Measurements from ENCODE around the gene LCOR. TPM values are rescaled to one million over a fixed set of nuclear protein-coding genes. Genes with fewer than 3 reads are reported as not detected.

Gene LCOR
- total RNA-seq, 1 experiment from 2014 or later = 10.5 TPM

DNA sequence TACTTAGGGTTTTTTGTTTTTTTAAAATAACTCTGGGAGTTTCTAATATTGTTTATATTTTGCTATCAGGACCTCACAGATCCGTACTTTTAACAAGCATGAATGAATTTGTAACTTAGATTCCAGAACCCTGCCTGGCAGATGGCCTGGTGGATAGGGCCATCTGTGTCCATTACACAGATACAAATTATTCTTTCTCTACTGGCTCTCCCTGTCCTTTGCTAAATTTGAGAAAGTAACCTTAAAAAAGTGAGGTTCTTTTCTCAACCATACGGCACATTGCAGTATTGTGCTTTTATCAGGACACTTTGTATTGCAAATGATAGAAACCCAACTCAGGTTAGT lies 26.6 kb downstream of the LCOR start:
- H3K4me3 ChIP-seq (ENCODE audit: low read length) = no peak overlapping the region
- H3K27ac ChIP-seq (ENCODE audit: low read length) = no peak overlapping the region
- H3K9me3 ChIP-seq (ENCODE audit: low read length) = no peaks in the 10 kb centered on the region
- H3K27me3 ChIP-seq (ENCODE audit: low read length) = no peaks in the 10 kb centered on the region
- no TSS peak for BruUV-seq (replicated peaks)
- ATAC-seq (no peak), DNase-seq (no peak)
- H4K20me1 ChIP-seq (ENCODE audit: low read length) = peaks cover 10% of the 10 kb centered on the region
- TF ChIP-seq EZH2 (IDR thresholded peaks at IDR 0.05; ENCODE audit: low read length, unreplicated experiment) = no peak
- TF ChIP-seq, protein P1, sequence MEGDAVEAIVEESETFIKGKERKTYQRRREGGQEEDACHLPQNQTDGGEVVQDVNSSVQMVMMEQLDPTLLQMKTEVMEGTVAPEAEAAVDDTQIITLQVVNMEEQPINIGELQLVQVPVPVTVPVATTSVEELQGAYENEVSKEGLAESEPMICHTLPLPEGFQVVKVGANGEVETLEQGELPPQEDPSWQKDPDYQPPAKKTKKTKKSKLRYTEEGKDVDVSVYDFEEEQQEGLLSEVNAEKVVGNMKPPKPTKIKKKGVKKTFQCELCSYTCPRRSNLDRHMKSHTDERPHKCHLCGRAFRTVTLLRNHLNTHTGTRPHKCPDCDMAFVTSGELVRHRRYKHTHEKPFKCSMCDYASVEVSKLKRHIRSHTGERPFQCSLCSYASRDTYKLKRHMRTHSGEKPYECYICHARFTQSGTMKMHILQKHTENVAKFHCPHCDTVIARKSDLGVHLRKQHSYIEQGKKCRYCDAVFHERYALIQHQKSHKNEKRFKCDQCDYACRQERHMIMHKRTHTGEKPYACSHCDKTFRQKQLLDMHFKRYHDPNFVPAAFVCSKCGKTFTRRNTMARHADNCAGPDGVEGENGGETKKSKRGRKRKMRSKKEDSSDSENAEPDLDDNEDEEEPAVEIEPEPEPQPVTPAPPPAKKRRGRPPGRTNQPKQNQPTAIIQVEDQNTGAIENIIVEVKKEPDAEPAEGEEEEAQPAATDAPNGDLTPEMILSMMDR (conservative IDR thresholded peaks at IDR 0.05; ENCODE audit: low read depth, low read length) = no peak
- TF ChIP-seq EZH2phosphoT487 (IDR thresholded peaks at IDR 0.05; ENCODE audit: borderline replicate concordance, low read length) = no peak
- H3K36me3 ChIP-seq (ENCODE audit: low read depth, low read length) = no peaks in the 10 kb centered on the region; the same call in 1 of the 2 replicates
- H3K4me1 ChIP-seq (ENCODE audit: insufficient read depth, low read length) = peaks cover 5% of the 10 kb centered on the region
- no peak overlapping the region for H3K4me2 ChIP-seq (ENCODE audit: low read length)
- CTCF ChIA-PET = no interaction called here
- H2AFZ ChIP-seq (ENCODE audit: low read length) = no peak overlapping the region
- H3K9me2 ChIP-seq (replicated peaks; ENCODE audit: low read length) = no peaks in the 10 kb centered on the region
- no peak overlapping the region for H3K9ac ChIP-seq (ENCODE audit: low read length)
- POLR2A ChIA-PET (ENCODE audit: unreplicated experiment) = no interaction called here
- intact Hi-C loops (cut with micrococcal nuclease) = no loop called here
- peaks cover 4% of the 10 kb centered on the region for H3F3A ChIP-seq (ENCODE audit: low read length, unreplicated experiment)
- H3K79me2 ChIP-seq (ENCODE audit: low read length) = peaks cover 73% of the 10 kb centered on the region

DNA sequence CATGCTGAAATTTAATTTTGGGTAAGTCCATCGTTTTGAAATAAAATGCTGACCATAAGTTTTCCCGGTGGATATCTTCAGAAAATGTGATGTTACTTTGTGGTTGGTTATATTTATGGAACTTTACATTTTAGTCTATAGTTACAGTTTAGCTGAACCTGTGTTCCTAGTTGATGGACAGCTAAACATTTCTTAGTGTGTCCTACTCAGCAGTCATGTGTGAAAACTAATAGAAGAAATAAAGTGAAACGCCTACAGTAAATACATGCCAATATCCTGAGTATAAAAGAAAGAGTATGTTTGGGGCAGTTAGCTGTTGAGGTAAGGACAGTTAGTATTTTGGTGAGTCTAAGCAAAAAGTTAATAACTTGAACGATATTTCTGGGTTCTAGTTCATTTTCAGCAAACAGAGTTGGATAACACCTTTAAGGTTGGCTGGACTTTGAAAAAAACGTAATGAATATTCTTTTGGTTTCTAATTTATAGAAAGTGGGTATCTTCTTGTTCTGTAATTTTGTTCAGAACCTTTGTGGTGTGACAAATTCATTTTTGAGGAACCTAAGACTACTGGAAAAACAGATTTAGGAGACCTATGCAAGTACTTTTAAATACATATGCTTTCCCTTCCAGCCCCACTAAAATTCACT lies 28.7 kb downstream of the LCOR start:
- TF ChIP-seq, protein P1 (conservative IDR thresholded peaks at IDR 0.05; ENCODE audit: low read depth, low read length) = no peak
- TF ChIP-seq EZH2 (IDR thresholded peaks at IDR 0.05; ENCODE audit: low read length, unreplicated experiment) (no peak), EZH2phosphoT487 (IDR thresholded peaks at IDR 0.05; ENCODE audit: borderline replicate concordance, low read length) (no peak)
- ChIA-PET POLR2A (ENCODE audit: unreplicated experiment) (no interaction called here), CTCF (no interaction called here)
- BruUV-seq (replicated peaks) = no TSS peak
- no peak for ATAC-seq
- Histone ChIP-seq H3K4me1 (ENCODE audit: insufficient read depth, low read length) (peaks cover 20% of the 10 kb centered on the region), H3F3A (ENCODE audit: low read length, unreplicated experiment) (peaks cover 7% of the 10 kb centered on the region), H2AFZ (ENCODE audit: low read length) (no peak overlapping the region), H3K27ac (ENCODE audit: low read length) (no peak overlapping the region), H3K36me3 (ENCODE audit: low read depth, low read length) (no peaks in the 10 kb centered on the region; the same call in 1 of the 2 replicates), H3K4me3 (ENCODE audit: low read length) (no peak overlapping the region), H4K20me1 (ENCODE audit: low read length) (peaks cover 24% of the 10 kb centered on the region), H3K79me2 (ENCODE audit: low read length) (peaks cover 71% of the 10 kb centered on the region), H3K9me3 (ENCODE audit: low read length) (no peaks in the 10 kb centered on the region), H3K27me3 (ENCODE audit: low read length) (no peaks in the 10 kb centered on the region), H3K9me2 (replicated peaks; ENCODE audit: low read length) (no peaks in the 10 kb centered on the region), H3K9ac (ENCODE audit: low read length) (no peak overlapping the region), H3K4me2 (ENCODE audit: low read length) (no peak overlapping the region)
- DNase-seq = no peak
- intact Hi-C loops (cut with micrococcal nuclease) = loop anchor here (5.0 kb wide), 1 partner anchor 42 kb away; no protein-coding TSS in a partner anchor

GRCh38 chr10:96863922-96864543 lies 31.9 kb downstream of the LCOR start:
- BruUV-seq (replicated peaks) = no TSS peak
- H3K4me2 ChIP-seq (ENCODE audit: low read length) = peak overlapping the region; percentile 77
- POLR2A ChIA-PET (ENCODE audit: unreplicated experiment) = interaction anchor here (0.6 kb wide), 2 partner anchors 136 to 161 kb away, joined by 3 to 8 read pairs; no protein-coding TSS in a partner anchor

More at GRCh38 chr10:96863922-96864543, 31.9 kb downstream of the LCOR start:
- Histone ChIP-seq H3F3A (ENCODE audit: low read length, unreplicated experiment) (peaks cover 7% of the 10 kb centered on the region), H3K27me3 (ENCODE audit: low read length) (no peaks in the 10 kb centered on the region), H3K4me1 (ENCODE audit: insufficient read depth, low read length) (peaks cover 20% of the 10 kb centered on the region), H3K4me3 (ENCODE audit: low read length) (peak overlapping the region; percentile 9; the same call in 1 of the 2 replicates), H3K9me3 (ENCODE audit: low read length) (no peaks in the 10 kb centered on the region), H4K20me1 (ENCODE audit: low read length) (peaks cover 18% of the 10 kb centered on the region), H3K36me3 (ENCODE audit: low read depth, low read length) (no peaks in the 10 kb centered on the region), H3K9ac (ENCODE audit: low read length) (no peak overlapping the region), H3K27ac (ENCODE audit: low read length) (peak overlapping the region; percentile 56), H3K79me2 (ENCODE audit: low read length) (peaks cover 73% of the 10 kb centered on the region), H3K9me2 (replicated peaks; ENCODE audit: low read length) (no peaks in the 10 kb centered on the region), H2AFZ (ENCODE audit: low read length) (no peak overlapping the region)
- ATAC-seq (peak; percentile 93), DNase-seq (peak; percentile 84)
- TF ChIP-seq EZH2 (IDR thresholded peaks at IDR 0.05; ENCODE audit: low read length, unreplicated experiment) (no peak), EZH2phosphoT487 (IDR thresholded peaks at IDR 0.05; ENCODE audit: borderline replicate concordance, low read length) (no peak)
- TF ChIP-seq, protein P1 (conservative IDR thresholded peaks at IDR 0.05; ENCODE audit: low read depth, low read length) = no peak
- CTCF ChIA-PET = no interaction called here
- intact Hi-C loops (cut with micrococcal nuclease) = loop anchor here (5.0 kb wide), 1 partner anchor 38 kb away; no protein-coding TSS in a partner anchor

Data from PC-3 (cell line).